ENCODE measurements around the gene TAF11. TPM values are rescaled to one million over a fixed set of nuclear protein-coding genes. Genes with fewer than 3 reads are reported as not detected.
"Not testable (repeated sequence)": the region's sequence is repeated elsewhere in the genome, so short reads cannot be mapped to it uniquely, and the experiment has no call there.

Gene TAF11
- total RNA-seq, 1 donor from 2014 or later = 26.0 TPM

- no peak for DNase-seq (ENCODE audit: low read depth in 2 of 2)
Observed at GRCh38 chr6:34904990-34905613, 17.3 kb upstream of the TAF11 start.

DNA sequence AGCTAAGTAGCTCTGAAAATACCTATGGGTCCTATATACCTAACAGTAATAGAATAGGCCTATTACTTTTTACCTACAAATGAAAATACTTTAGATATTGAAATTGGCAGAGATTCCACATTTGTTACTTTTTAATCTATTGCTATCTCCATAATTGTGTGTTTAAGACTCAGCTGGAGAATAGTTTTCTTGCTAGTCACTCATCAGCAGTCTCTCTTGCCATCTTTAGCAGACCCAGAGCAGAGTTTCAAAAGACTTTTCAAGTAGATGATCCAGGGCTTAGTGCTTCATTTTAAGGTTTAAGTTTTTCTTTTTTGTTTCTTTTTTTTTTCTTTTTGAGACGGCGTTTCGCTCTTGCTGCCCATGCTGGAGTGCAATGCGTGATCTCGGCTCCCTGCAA lies 14.1 kb upstream of the TAF11 start:
- no peak for DNase-seq (ENCODE audit: low read depth in 2 of 2)

DNA sequence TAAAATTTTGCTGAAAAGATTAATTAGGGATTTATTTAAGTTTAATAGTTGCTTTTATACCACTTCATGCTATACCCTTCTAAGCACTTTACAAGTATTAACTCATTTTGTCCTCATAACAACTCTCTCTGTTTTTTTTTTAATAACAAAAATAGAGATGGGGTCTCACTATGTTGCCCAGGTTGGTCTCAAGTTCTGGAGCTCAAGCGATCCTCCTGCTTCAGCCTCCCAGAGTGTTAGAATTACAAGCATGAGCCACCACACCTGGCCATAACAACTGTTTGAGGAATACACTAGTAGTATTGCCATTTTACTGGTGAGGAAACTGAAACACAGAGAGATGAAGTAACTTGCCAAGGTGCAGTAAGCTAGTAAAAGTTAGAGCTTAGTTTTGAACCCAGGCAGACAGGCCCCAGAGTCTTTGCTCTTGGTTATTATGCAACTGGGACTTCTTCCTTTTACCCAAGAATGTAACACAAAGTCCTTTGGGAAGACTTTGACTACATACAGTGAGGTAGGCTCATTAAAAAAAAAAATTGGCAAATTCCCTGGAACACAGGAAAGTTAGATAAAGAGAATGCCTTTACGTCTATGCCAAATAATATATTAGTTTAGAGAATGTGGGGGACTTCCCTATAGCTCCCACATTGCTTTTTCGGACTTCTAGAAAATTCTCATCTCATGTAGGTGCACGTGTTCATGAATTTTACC lies 12.6 kb upstream of the TAF11 start:
- peak in 1 of 2 donors; percentile 10 for DNase-seq (ENCODE audit: low read depth in 2 of 2)

- not testable (repeated sequence) for DNase-seq (ENCODE audit: low read depth in 2 of 2)
Observed at GRCh38 chr6:34899748-34900147, 11.9 kb upstream of the TAF11 start.

GRCh38 chr6:34897716-34898115 lies 9.9 kb upstream of the TAF11 start:
- DNase-seq (ENCODE audit: low read depth in 2 of 2) = no peak

DNA sequence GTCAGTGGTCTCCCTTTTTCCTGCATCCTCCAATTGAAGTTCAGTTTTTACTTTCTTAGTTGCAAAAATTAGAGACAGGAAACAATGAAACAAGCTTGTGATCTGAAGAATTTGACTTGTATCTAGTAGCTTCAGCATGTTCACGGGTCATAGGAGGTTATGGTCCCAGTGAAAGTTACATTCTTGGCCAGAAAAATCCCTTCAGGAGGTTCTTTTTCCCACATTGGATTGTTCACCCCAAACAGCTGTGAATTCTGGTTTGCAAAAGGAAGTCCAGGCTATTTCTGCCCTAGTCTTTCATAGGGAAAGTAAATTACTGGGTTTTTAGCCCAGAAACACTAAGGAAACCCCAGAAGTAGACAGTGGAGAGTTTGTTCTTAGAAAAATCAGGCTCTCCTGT lies 9.3 kb upstream of the TAF11 start:
- DNase-seq (ENCODE audit: low read depth in 2 of 2) = no peak

DNA sequence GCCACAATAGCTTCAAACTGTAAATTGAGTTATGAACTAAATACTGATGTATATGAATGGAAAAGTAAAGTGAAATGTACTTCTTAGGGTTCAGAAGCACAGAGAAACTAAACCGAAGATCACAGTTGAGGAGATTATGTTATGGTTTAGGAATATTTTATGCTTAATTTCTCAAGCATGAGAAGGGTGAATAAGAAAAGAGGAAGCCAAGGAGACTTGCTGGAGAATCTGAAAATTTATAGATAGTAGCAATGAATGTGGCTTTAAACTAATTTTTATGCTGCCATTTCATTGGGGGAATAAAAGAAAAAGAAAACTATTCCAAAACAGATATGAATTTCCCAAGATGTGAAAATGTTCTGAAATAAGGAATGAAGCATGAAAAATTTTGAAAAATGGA lies 6.9 kb upstream of the TAF11 start:
- no peak for DNase-seq (ENCODE audit: low read depth in 2 of 2)

- no peak for DNase-seq (ENCODE audit: low read depth in 2 of 2)
Observed at GRCh38 chr6:34891296-34891695, 3.5 kb upstream of the TAF11 start.

GRCh38 chr6:34890533-34890925 lies 2.7 kb upstream of the TAF11 start:
- DNase-seq (ENCODE audit: low read depth in 2 of 2) = no peak

DNA sequence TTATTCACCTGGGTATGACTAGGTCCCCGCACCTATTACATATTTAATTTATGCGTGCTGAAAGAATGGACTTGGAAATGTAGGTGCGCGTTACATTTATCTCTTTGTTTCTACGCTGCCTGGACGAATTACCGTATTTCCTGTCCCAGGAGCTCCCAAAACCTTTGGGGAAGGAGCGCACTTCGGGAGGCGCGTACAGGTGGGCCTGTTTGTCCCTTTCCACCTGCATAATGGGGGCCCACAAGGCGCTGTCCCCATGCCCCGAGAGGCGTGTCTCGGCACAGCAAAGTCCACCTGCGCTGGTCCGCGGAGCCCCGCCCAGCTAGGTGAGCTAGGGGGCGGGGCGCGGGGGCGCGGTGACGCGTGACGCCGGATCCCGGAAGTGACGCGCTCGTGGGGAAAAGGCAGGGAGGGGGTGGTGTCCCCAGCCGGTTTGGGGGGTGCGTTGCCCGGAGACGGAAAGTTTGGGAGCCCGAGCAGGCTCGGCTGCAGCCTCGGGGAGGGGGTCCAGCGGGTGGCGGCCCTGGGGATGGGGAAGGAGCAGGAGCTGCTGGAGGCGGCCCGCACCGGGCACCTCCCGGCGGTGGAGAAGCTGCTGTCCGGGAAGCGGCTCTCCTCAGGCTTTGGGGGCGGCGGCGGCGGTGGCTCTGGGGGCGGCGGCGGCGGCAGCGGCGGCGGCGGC lies 1.2 kb upstream of the TAF11 start, which contains the start of gene ANKS1A:
Gene ANKS1A (plus strand): TSS at position 382 of the 682 bp plus-strand sequence. CDS start 148 bp downstream, at position 530.
- DNase-seq (ENCODE audit: low read depth in 2 of 2) = peak; percentile 43 to 74

- DNase-seq (ENCODE audit: low read depth in 2 of 2) = peak in 1 of 2 donors; percentile 7
Observed at GRCh38 chr6:34888514-34888856, 643 bp upstream of the TAF11 start.

GRCh38 chr6:34885837-34886236 lies 2.0 kb downstream of the TAF11 start:
- not testable (repeated sequence) for DNase-seq (ENCODE audit: low read depth in 2 of 2)

DNA sequence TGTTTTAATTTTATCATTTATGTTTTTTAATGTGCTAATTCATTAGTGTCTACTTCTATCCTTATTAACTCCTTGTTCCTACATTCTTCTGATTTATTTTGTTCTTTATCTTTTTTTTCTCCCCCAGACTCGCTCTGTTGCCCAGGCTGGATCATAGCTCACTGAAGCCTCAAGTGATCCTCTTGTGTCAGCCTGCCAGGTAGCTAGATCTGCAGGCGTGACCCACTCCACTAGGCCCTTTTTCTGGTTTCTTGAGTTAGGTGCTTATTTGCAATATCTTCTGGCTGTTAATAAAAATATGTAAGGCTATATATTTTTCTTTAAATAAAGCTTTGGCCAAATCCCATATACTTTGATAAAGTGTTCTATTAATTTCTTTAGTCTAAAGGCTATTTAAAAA lies 2.8 kb downstream of the TAF11 start:
- DNase-seq (ENCODE audit: low read depth in 2 of 2) = no peak

DNA sequence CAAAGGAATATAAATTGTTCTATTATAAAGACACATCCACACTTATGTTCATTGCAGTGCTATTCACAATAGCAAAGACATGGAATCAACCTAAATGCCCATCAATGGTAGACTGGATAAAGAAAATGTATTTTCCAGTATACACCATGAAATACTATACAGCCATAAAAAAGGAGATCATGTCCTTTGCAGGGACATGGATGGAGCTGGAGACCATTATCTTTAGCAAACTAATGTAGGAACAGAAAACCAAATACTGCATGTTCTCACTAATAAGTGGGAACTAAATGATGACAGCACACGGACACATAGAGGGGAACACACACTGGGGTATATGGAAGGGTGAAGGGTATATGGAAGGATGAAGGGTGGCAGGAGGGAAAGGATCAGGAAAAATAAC lies 3.8 kb downstream of the TAF11 start:
- not testable (repeated sequence) for DNase-seq (ENCODE audit: low read depth in 2 of 2)

GRCh38 chr6:34877869-34878485 lies 9.9 kb downstream of the TAF11 start:
- no peak for DNase-seq (ENCODE audit: low read depth in 2 of 2)

DNA sequence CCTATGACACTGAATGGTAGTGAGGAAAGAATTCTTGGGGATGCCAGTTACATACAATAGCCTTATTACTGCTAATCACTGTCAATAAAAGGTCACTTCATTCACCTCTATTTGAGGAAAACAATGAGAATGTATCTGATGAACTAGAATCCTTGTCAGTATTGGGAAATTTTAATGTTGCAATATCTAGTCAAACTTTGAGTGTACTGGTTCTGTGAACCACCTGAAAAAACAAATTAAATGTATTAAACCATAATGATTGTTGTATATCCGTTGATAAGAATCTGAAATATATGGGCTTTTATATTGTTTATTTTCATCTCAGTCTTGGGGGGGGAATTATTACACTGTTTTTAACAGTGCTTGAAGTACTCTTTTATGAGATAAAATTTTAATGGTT lies 10.6 kb downstream of the TAF11 start:
- DNase-seq (ENCODE audit: low read depth in 2 of 2) = no peak

DNA sequence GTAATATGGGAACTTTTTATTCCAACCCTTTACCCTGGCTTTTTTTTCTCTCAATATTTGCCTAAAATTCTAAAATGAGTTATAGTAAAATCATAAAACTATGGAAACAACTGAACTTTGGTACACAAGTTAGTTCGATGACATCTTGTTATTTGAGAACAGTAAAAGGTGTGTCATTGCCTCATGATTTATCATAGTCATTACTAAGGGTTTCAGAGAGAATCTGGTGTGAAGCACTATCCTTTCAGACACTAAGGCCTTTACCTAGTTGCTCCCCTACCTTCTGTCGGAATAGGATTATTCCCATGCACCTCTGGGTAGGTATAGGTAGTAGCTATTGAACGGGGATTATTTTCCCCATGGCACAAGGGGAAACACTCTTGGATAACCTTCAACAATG lies 11.4 kb downstream of the TAF11 start:
- no peak for DNase-seq (ENCODE audit: low read depth in 2 of 2)

DNA sequence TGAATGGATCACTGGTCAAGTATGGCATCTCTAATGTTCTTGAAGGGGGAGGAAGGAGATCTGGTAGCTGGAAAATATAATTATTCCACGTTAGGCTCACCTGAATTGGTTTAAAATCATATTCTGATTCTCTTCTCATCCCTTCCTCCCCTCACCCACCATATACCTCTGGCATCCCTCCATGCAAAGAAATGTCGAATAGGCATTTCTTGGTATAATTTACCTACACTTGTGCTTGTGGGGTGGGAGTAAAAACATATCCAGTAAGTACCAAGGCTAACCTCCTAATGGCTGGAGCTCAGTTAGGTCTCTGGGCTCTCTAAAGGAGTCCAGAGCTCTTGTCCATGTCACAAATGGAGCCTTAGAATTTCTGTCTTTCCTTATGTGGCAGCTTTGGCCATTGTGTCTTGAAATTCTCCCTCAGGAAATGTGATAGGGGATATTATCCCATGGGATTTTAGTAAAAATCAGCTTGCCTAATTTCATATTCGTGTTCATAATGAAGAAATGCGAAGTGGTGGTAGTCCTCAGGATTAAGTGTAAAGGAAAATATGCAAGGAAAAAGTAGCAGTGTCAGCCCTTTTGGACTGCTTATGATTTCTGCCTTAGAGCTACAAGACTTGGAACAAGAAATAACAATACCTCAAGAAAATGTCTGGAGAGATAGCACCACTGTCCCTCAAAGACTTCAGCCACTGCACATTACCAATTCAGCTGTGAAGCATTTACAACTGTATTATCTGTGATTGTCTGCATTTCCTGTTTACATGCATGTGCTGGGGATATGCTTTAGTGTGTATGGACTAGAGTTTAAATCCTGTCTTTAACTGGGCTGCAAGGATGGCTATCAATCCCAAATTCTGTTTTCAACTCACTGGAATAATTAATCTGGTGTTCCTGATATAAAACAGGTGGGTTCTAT lies 12.3 kb downstream of the TAF11 start:
- no peak for DNase-seq (ENCODE audit: low read depth in 2 of 2)

DNA sequence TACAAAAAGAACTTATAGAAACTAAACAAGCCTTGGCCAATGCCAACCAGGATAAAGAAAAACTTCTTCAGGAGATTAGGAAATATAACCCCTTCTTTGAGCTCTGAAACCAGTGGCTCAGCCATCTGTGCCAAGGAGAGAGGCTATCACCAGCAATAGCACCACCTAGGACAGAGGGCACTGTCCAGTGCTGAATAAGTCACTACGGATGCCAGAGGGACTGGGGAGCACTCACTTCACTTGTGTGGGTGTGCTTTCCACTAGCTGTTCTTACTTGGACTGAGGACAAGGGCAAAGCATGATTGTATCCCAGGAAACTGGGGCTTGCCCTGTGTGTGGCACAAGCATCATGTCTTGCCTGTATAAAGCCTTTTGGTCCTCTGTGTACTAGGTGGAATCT lies 15.5 kb downstream of the TAF11 start:
- DNase-seq (ENCODE audit: low read depth in 2 of 2) = no peak

GRCh38 chr6:34871853-34872252 lies 16.0 kb downstream of the TAF11 start:
- no peak for DNase-seq (ENCODE audit: low read depth in 2 of 2)

DNA sequence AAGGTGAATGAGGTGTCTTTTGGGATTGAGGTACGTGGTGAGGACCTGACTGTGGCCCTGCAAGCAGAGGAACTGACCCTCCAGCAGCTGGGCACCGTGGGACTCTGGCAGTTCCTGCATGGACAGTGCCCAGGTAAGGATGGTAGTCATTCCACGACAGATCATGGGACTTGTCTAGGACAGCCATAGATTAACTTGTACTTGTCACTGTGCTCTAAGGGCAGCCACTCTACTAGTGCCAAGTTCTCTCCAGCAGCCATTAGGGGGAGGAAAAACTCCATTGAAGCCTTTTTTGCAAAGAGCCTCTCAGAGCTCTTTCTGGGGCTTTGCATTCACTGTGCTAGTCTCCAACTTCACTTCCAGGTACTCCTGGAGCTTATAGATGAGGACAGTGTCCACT lies 20.4 kb downstream of the TAF11 start:
- peak; percentile 8 to 45 for DNase-seq (ENCODE audit: low read depth in 2 of 2)
